Left ventricle myocardium inferior (tissue), 1 donor: Measurements from ENCODE around the gene CD300LD. TPM values are rescaled to one million over a fixed set of nuclear protein-coding genes. Genes with fewer than 3 reads are reported as not detected.

ENCODE experiments used
- DNase-seq: peaks from one replicate; pipeline ENCODE4 v3.0.0-alpha.2; 2020
- H3K27ac ChIP-seq: fragments of 200-600 bp; replicated peaks from 2 replicates; pipeline ENCODE4 v1.8.0; 2021
- H3K27me3 ChIP-seq: fragments of 200-600 bp; 2 replicates; pipeline ENCODE4 v1.8.0; 2021; ENCODE audit warnings: low read depth
- H3K36me3 ChIP-seq: fragments of 200-600 bp; 2 replicates; pipeline ENCODE4 v1.8.0; 2021
- H3K4me1 ChIP-seq: fragments of 200-600 bp; 2 replicates; pipeline ENCODE4 v1.8.0; 2021
- H3K4me3 ChIP-seq: fragments of 200-600 bp; 2 replicates; pipeline ENCODE4 v1.8.0; 2021; ENCODE audit warnings: mild to moderate bottlenecking, moderate library complexity
- H3K9me3 ChIP-seq: fragments of 200-600 bp; replicated peaks from 2 replicates; pipeline ENCODE4 v1.8.0; 2021
- CTCF ChIP-seq: fragments of 200-600 bp; IDR thresholded peaks from 2 replicates; pipeline ENCODE4 v1.8.0; 2021; ENCODE audit warnings: antibody characterized with exemption, mild to moderate bottlenecking, borderline replicate concordance
- intact Hi-C: fragments of 100-400 bp; cut with micrococcal nuclease; formaldehyde crosslinking; loops from one replicate; pipeline ENCODE4 v1.11.0; 2022
- total RNA-seq: library from RNA; stranded (reverse); fragmentation: NEBNext Ultra II Directional; extraction: Animal tissue kit (Norgen Biotek cat#: 25700); gene quantifications from one replicate; pipeline ENCODE4 v1.2.1, GENCODE V29; 2021
- donor health status: DM: no; HTN: yes; CAD: no; lungs with severe emphysema.

CD300LD gene
- total RNA-seq, 1 donor from 2014 or later = not detected

GRCh38 chr17:74591503-74591902 is 580 bp downstream of the CD300LD start:
- Histone ChIP-seq H3K4me1 (no peaks in the 10 kb centered on the region), H3K27ac (no peak overlapping the region), H3K4me3 (no peak overlapping the region), H3K27me3 (peaks cover 72% of the 10 kb centered on the region), H3K36me3 (no peaks in the 10 kb centered on the region), H3K9me3 (no peaks in the 10 kb centered on the region)
- no peak for DNase-seq
- intact Hi-C loops = no loop called here
- TF ChIP-seq CTCF = no peak

GRCh38 chr17:74585711-74586110 is 6.4 kb downstream of the CD300LD start:
- peaks cover 18% of the 10 kb centered on the region for H3K27me3 ChIP-seq
- no peak for TF ChIP-seq CTCF
- no peak overlapping the region for H3K27ac ChIP-seq
- peaks cover 4% of the 10 kb centered on the region for H3K4me1 ChIP-seq
- intact Hi-C loops = no loop called here
- DNase-seq = no peak
- no peak overlapping the region for H3K4me3 ChIP-seq
- H3K9me3 ChIP-seq = peaks cover 3% of the 10 kb centered on the region
- H3K36me3 ChIP-seq = no peaks in the 10 kb centered on the region

GRCh38 chr17:74584292-74585060 is 7.6 kb downstream of the CD300LD start:
- Histone ChIP-seq H3K4me1 (peaks cover 4% of the 10 kb centered on the region), H3K9me3 (peaks cover 3% of the 10 kb centered on the region), H3K36me3 (no peaks in the 10 kb centered on the region), H3K27ac (no peak overlapping the region), H3K27me3 (peaks cover 10% of the 10 kb centered on the region), H3K4me3 (no peak overlapping the region)
- no peak for TF ChIP-seq CTCF
- no peak for DNase-seq
- intact Hi-C loops = no loop called here

DNA sequence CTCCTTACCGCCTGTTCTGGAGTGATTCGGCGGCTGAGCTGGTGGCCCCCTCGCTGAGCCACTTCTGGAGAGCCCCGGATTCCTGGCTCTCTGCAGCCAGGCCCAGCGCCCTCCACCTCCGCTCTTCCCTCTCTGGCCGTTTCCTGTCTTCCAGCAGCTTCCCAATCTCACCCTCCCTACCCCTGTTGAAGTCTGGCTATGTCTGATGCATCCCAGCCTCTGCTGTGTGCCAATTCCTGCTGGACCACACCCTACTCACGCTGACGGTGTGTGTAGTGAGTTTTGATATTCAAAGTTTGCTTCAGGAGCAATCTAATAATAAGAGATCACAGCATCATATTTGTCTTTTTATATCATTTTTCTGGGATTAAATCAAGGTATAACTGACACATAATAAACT is 9.4 kb downstream of the CD300LD start:
- DNase-seq = no peak
- H3K36me3 ChIP-seq = no peaks in the 10 kb centered on the region
- peaks cover 19% of the 10 kb centered on the region for H3K27me3 ChIP-seq
- intact Hi-C loops = no loop called here
- peaks cover 3% of the 10 kb centered on the region for H3K9me3 ChIP-seq
- no peak overlapping the region for H3K4me3 ChIP-seq
- peaks cover 4% of the 10 kb centered on the region for H3K4me1 ChIP-seq
- H3K27ac ChIP-seq = no peak overlapping the region
- TF ChIP-seq CTCF = no peak

DNA sequence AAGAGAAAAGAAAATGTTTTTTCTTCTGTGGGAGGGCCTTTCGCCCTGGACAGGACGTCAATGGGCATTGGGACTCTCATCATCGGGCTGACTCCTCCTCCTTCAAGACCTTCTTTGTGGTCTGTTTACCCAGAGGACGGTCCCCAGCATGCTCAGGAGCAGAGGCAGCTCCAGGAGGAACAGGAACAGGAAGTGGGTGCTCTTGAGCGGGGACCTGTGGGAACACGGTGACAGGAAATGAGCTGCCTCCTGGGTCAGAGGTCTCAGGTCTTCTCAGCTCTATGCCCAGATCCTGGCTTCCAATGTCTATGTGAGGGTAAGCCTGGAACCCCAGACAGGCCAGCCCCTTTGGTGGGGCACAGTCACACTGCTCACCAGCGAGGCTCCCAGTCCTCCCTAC is 12.2 kb downstream of the CD300LD start:
- Histone ChIP-seq H3K9me3 (peaks cover 3% of the 10 kb centered on the region), H3K4me1 (no peaks in the 10 kb centered on the region), H3K4me3 (no peak overlapping the region), H3K36me3 (no peaks in the 10 kb centered on the region), H3K27me3 (peaks cover 41% of the 10 kb centered on the region), H3K27ac (no peak overlapping the region)
- intact Hi-C loops = no loop called here
- TF ChIP-seq CTCF = no peak
- no peak for DNase-seq
